Astrocyte (in vitro differentiated cells and primary cell): ENCODE measurements around the gene C14orf39.

ENCODE experiments used
- EZH2 ChIP-seq: IDR thresholded peaks from 2 replicates; pipeline ENCODE4 v1.6.1; 2012; ENCODE audit warnings: mild to moderate bottlenecking, low read length, inconsistent platforms; ENCODE audit not compliant: insufficient read depth
- TF ChIP-seq, protein P1 (sequence below): IDR thresholded peaks from 2 replicates; pipeline ENCODE4 v1.5.1; 2011; ENCODE audit warnings: low read depth, mild to moderate bottlenecking, inconsistent platforms, low read length, moderate library complexity; ENCODE audit not compliant: insufficient read depth

DNA sequence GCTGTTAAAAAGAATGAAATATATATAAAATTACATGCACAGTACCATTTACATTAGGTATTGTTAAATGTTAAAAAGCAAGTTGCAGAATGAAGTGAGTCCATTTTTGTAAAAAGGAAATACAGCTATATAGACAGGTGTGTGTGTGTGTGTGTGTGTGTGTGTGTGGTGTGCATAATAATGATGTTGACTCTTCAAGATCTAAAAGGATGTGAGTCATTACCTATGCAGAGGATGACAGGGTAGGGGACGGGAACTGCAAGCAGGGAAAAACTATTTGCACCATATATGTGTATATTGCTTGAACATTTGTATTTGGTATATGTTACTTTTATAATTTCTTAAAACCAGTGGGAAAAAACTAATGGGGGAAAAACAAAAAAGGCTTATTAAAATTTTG is 3.1 kb downstream of the C14orf39 start:
- TF ChIP-seq, protein P1, sequence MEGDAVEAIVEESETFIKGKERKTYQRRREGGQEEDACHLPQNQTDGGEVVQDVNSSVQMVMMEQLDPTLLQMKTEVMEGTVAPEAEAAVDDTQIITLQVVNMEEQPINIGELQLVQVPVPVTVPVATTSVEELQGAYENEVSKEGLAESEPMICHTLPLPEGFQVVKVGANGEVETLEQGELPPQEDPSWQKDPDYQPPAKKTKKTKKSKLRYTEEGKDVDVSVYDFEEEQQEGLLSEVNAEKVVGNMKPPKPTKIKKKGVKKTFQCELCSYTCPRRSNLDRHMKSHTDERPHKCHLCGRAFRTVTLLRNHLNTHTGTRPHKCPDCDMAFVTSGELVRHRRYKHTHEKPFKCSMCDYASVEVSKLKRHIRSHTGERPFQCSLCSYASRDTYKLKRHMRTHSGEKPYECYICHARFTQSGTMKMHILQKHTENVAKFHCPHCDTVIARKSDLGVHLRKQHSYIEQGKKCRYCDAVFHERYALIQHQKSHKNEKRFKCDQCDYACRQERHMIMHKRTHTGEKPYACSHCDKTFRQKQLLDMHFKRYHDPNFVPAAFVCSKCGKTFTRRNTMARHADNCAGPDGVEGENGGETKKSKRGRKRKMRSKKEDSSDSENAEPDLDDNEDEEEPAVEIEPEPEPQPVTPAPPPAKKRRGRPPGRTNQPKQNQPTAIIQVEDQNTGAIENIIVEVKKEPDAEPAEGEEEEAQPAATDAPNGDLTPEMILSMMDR, result no peak
- no peak for TF ChIP-seq EZH2
